ENCODE data around the gene TSPOAP1.

DNA sequence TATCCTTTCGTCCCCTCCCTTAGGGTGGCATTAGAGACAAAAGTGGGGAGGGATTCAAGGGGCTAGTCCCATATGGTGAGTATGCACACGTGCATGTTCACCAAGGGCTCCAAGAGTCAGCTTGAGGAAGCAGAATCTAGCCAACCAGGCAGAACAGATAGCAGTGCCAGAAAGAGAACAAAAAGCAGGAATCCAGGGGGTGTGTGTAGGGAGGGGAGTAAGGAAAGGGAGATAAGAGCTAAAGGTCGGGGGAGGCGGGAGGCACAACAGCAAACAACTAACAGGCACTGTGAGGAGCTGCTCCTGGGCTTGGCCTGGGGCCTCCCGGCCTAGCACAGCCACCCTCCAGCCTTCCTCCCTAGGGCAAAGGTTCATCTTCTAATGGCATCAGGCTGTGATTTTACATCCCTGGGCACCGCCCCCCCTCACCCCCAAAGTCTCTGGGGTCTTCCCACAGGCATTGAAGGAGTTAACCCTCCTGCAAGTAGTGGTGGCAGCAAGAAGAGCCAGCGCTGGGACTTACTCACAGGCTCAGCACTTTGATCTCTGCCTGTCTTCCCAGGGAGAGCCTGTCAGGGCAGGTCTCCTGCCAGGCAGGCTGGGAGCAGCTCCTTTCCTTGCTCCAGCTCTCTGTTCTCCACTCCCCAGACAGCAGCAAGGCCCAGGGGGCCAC lies 35.8 kb upstream of the TSPOAP1 start:
- TF ChIP-seq, protein P1, sequence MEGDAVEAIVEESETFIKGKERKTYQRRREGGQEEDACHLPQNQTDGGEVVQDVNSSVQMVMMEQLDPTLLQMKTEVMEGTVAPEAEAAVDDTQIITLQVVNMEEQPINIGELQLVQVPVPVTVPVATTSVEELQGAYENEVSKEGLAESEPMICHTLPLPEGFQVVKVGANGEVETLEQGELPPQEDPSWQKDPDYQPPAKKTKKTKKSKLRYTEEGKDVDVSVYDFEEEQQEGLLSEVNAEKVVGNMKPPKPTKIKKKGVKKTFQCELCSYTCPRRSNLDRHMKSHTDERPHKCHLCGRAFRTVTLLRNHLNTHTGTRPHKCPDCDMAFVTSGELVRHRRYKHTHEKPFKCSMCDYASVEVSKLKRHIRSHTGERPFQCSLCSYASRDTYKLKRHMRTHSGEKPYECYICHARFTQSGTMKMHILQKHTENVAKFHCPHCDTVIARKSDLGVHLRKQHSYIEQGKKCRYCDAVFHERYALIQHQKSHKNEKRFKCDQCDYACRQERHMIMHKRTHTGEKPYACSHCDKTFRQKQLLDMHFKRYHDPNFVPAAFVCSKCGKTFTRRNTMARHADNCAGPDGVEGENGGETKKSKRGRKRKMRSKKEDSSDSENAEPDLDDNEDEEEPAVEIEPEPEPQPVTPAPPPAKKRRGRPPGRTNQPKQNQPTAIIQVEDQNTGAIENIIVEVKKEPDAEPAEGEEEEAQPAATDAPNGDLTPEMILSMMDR (IDR thresholded peaks at IDR 0.05 in 4 of 5, conservative IDR thresholded peaks at IDR 0.05 in 1 of 5), result no peak
- no peak for TF ChIP-seq POLR2A (IDR thresholded peaks at IDR 0.05)

All from gastrocnemius medialis (tissue), 4 donors.